ENCODE data around the gene HSPB6.

GRCh38 chr19:35729021-35729420 lies 27.8 kb downstream of the HSPB6 start:
- TF ChIP-seq, protein P1, sequence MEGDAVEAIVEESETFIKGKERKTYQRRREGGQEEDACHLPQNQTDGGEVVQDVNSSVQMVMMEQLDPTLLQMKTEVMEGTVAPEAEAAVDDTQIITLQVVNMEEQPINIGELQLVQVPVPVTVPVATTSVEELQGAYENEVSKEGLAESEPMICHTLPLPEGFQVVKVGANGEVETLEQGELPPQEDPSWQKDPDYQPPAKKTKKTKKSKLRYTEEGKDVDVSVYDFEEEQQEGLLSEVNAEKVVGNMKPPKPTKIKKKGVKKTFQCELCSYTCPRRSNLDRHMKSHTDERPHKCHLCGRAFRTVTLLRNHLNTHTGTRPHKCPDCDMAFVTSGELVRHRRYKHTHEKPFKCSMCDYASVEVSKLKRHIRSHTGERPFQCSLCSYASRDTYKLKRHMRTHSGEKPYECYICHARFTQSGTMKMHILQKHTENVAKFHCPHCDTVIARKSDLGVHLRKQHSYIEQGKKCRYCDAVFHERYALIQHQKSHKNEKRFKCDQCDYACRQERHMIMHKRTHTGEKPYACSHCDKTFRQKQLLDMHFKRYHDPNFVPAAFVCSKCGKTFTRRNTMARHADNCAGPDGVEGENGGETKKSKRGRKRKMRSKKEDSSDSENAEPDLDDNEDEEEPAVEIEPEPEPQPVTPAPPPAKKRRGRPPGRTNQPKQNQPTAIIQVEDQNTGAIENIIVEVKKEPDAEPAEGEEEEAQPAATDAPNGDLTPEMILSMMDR (IDR thresholded peaks at IDR 0.05; ENCODE audit: insufficient read depth, low read length) = no peak
- no peak for TF ChIP-seq REST (IDR thresholded peaks at IDR 0.05; ENCODE audit: insufficient replicate concordance, low read depth)

All from HL-60 (cell line).